GM23338 (cell line): ENCODE results near the gene INTS6. TPM values are rescaled to one million over a fixed set of nuclear protein-coding genes. Genes with fewer than 3 reads are reported as not detected.

ENCODE experiments used
- ATAC-seq: fragments of 200-7000 bp; cut with Tn5 transposase; 3 replicates; pipeline ENCODE4 v1.9.1; 2020
- DNase-seq: peaks from one replicate; pipeline ENCODE4 v3.0.0-alpha.2; 2015; ENCODE audit warnings: low spot score
- H2AFZ ChIP-seq: fragments of 200-600 bp; sonication (generic); 2 replicates; pipeline ENCODE4 v1.8.0; 2016; ENCODE audit warnings: antibody characterized with exemption, mild to moderate bottlenecking, moderate library complexity
- H3F3A ChIP-seq: fragments of 200-600 bp; sonication (generic); replicated peaks from 2 replicates; pipeline ENCODE4 v1.8.0; 2017; ENCODE audit warnings: antibody characterized with exemption, mixed run types, low read depth
- H3K27ac ChIP-seq: fragments of 200-600 bp; sonication (generic); 2 replicates; pipeline ENCODE4 v1.6.1; 2016; ENCODE audit warnings: low read depth
- H3K27me3 ChIP-seq: fragments of 200-600 bp; sonication (generic); 2 replicates; pipeline ENCODE4 v1.8.0; 2016; ENCODE audit warnings: mild to moderate bottlenecking, mixed run types, moderate library complexity; ENCODE audit not compliant: insufficient read depth
- H3K36me3 ChIP-seq: fragments of 200-600 bp; sonication (generic); 2 replicates; pipeline ENCODE4 v1.8.0; 2016; ENCODE audit warnings: mild to moderate bottlenecking; ENCODE audit not compliant: insufficient read depth
- H3K4me1 ChIP-seq: fragments of 200-600 bp; sonication (generic); 2 replicates; pipeline ENCODE4 v1.8.0; 2016; ENCODE audit warnings: mild to moderate bottlenecking, moderate library complexity; ENCODE audit not compliant: insufficient read depth
- H3K4me2 ChIP-seq: fragments of 200-600 bp; sonication (generic); 2 replicates; pipeline ENCODE4 v1.7.1; 2017; ENCODE audit warnings: mixed run types
- H3K4me3 ChIP-seq: fragments of 200-600 bp; sonication (generic); 2 replicates; pipeline ENCODE4 v1.6.1; 2016; ENCODE audit warnings: mixed run types
- H3K79me2 ChIP-seq: fragments of 200-600 bp; sonication (generic); replicated peaks from 2 replicates; pipeline ENCODE4 v1.8.0; 2017; ENCODE audit warnings: mild to moderate bottlenecking; ENCODE audit not compliant: insufficient read depth
- H3K9me2 ChIP-seq: fragments of 200-600 bp; sonication (generic); 2 replicates; pipeline ENCODE4 v1.8.0; 2017; ENCODE audit not compliant: insufficient read depth
- H4K20me1 ChIP-seq: fragments of 200-600 bp; sonication (generic); replicated peaks from 2 replicates; pipeline ENCODE4 v1.8.0; 2017; ENCODE audit warnings: mild to moderate bottlenecking; ENCODE audit not compliant: insufficient read depth
- H3K27ac Mint-ChIP-seq: 2 replicates; pipeline ENCODE4 v1.8.0; 2020; ENCODE audit warnings: inconsistent platforms, mild to moderate bottlenecking, moderate library complexity, mixed read lengths
- H3K27me3 Mint-ChIP-seq: 3 replicates; pipeline ENCODE4 v1.8.0; 2022; ENCODE audit warnings: low read depth, mild to moderate bottlenecking, moderate library complexity, mixed read lengths, inconsistent platforms; ENCODE audit not compliant: insufficient read depth, poor library complexity
- H3K36me3 Mint-ChIP-seq: 3 replicates; pipeline ENCODE4 v1.8.0; 2021; ENCODE audit warnings: low read depth, mild to moderate bottlenecking, inconsistent platforms, moderate library complexity, mixed read lengths
- H3K4me1 Mint-ChIP-seq: 3 replicates; pipeline ENCODE4 v1.8.0; 2020; ENCODE audit warnings: mild to moderate bottlenecking, inconsistent platforms, mixed read lengths
- H3K4me3 Mint-ChIP-seq: 3 replicates; pipeline ENCODE4 v1.8.0; 2021; ENCODE audit warnings: moderate library complexity, mild to moderate bottlenecking, inconsistent platforms, mixed read lengths
- H3K9me3 Mint-ChIP-seq: 3 replicates; pipeline ENCODE4 v1.8.0; 2020; ENCODE audit warnings: moderate library complexity, mild to moderate bottlenecking, inconsistent platforms, mixed read lengths
- CREB1 ChIP-seq: fragments of 250-450 bp; sonication (Bioruptor Pico); IDR thresholded peaks from 2 replicates; pipeline ENCODE4 v1.5.0; 2020; ENCODE audit warnings: low read depth, mild to moderate bottlenecking, moderate library complexity
- EZH2 ChIP-seq: fragments of 200-600 bp; sonication (generic); IDR thresholded peaks from one replicate; pipeline ENCODE4 v1.8.0; 2017; ENCODE audit warnings: antibody characterized with exemption, mild to moderate bottlenecking, low read depth; ENCODE audit not compliant: unreplicated experiment
- EZH2phosphoT487 ChIP-seq: fragments of 200-600 bp; sonication (generic); IDR thresholded peaks from one replicate; pipeline ENCODE4 v1.8.1; 2018; ENCODE audit warnings: antibody characterized with exemption; ENCODE audit not compliant: unreplicated experiment
- JUNB ChIP-seq: IDR thresholded peaks from one replicate; pipeline ENCODE4 v1.6.1; 2016; ENCODE audit warnings: antibody characterized with exemption; ENCODE audit not compliant: unreplicated experiment
- NANOG ChIP-seq: IDR thresholded peaks from 2 replicates; pipeline ENCODE4 v1.6.1; 2016; ENCODE audit warnings: antibody characterized with exemption, borderline replicate concordance
- POLR2AphosphoS5 ChIP-seq: IDR thresholded peaks from 2 replicates; pipeline ENCODE4 v1.6.1; 2016; ENCODE audit warnings: antibody characterized with exemption, low read depth
- STAT1 ChIP-seq: IDR thresholded peaks from one replicate; pipeline ENCODE4 v1.6.1; 2016; ENCODE audit warnings: antibody characterized with exemption; ENCODE audit not compliant: unreplicated experiment
- ZNF114 ChIP-seq: fragments of 250-450 bp; sonication (Bioruptor Pico); IDR thresholded peaks from 2 replicates; pipeline ENCODE4 v1.5.0; 2020; ENCODE audit warnings: mild to moderate bottlenecking, moderate library complexity
- ZNF331 ChIP-seq: fragments of 250-450 bp; sonication (Bioruptor Pico); IDR thresholded peaks from 2 replicates; pipeline ENCODE4 v1.5.0; 2020; ENCODE audit warnings: low read depth, mild to moderate bottlenecking, moderate library complexity
- polyA plus RNA-seq: library from polyadenylated mRNA; unstranded; fragments of >200 nt; fragmentation: Nextera tagmentation; extraction: Ambion mirVana; gene quantifications from 2 replicates; pipeline ENCODE4 v1.2.1, GENCODE V29; 2016
- total RNA-seq: library from RNA; depleted of rRNA; stranded (reverse); fragments of >200 nt; shearing (Covaris generic); gene quantifications from 2 replicates; pipeline ENCODE4 v1.2.3, GENCODE V29; 2014
- TF ChIP-seq, protein P1 (sequence below), 2 experiments: fragments of 200-600 bp in 1 of 2; sonication (generic) in 1 of 2; conservative IDR thresholded peaks; 2 replicates each; pipeline versions ENCODE4 v1.5.1 to v1.6.1; 2016 to 2017; ENCODE audit warnings: antibody characterized with exemption in 2 of 2, low read depth in 2 of 2, mild to moderate bottlenecking in 2 of 2, moderate library complexity in 1 of 2
- TF ChIP-seq, protein P2 (sequence below): fragments of 250-450 bp; sonication (Bioruptor Pico); IDR thresholded peaks from 2 replicates; pipeline ENCODE4 v1.5.0; 2020; ENCODE audit warnings: mild to moderate bottlenecking, moderate library complexity
- TF ChIP-seq, protein P3 (sequence below): IDR thresholded peaks from 2 replicates; pipeline ENCODE4 v1.6.1; 2016; ENCODE audit warnings: antibody characterized with exemption
- TF ChIP-seq, protein P4 (sequence below): IDR thresholded peaks from one replicate; pipeline ENCODE4 v1.6.1; 2018; ENCODE audit warnings: antibody characterized with exemption; ENCODE audit not compliant: unreplicated experiment

Gene INTS6
- total and polyA plus RNA-seq, 2 experiments from 2014 or later: 24.8 to 38.6 TPM

DNA sequence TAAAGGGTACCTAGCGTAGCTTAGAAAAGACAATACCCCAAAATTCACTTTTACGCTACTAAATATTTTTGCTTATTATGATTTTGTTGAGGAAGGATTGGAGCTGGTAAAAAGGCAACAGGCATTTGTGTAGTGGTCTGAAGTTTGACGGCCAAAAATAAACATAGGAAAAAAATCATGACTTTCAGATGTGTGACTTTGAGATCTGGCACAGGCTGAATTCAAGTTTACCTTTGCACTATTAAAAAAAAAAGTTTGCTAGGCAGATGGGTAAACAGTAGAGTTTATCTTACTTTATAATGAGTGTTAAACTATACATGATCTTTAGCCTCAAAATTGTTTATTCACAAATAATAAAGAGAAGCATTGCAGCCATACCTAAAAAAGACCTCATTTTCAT is 24.3 kb upstream of the INTS6 start:
- no peaks in the 10 kb centered on the region for H3K79me2 ChIP-seq
- H4K20me1 ChIP-seq: no peaks in the 10 kb centered on the region
- no peaks in the 10 kb centered on the region for H3K36me3 ChIP-seq
- H3K27me3 ChIP-seq: no peaks in the 10 kb centered on the region
- H3K27me3 Mint-ChIP-seq: peaks cover 2% of the 10 kb centered on the region
- no peak overlapping the region for H3K4me3 ChIP-seq
- no peak overlapping the region for H2AFZ ChIP-seq
- H3K27ac Mint-ChIP-seq: no peak overlapping the region
- no peak overlapping the region for H3K27ac ChIP-seq
- no peaks in the 10 kb centered on the region for H3K36me3 Mint-ChIP-seq
- ATAC-seq (no peak), DNase-seq (no peak)
- H3K4me3 Mint-ChIP-seq: no peak overlapping the region
- no peak overlapping the region for H3K4me2 ChIP-seq
- H3K9me2 ChIP-seq: no peaks in the 10 kb centered on the region
- H3K9me3 Mint-ChIP-seq: no peaks in the 10 kb centered on the region
- H3K4me1 ChIP-seq: no peaks in the 10 kb centered on the region
- no peaks in the 10 kb centered on the region for H3F3A ChIP-seq
- H3K4me1 Mint-ChIP-seq: no peaks in the 10 kb centered on the region
- TF ChIP-seq, protein P1, sequence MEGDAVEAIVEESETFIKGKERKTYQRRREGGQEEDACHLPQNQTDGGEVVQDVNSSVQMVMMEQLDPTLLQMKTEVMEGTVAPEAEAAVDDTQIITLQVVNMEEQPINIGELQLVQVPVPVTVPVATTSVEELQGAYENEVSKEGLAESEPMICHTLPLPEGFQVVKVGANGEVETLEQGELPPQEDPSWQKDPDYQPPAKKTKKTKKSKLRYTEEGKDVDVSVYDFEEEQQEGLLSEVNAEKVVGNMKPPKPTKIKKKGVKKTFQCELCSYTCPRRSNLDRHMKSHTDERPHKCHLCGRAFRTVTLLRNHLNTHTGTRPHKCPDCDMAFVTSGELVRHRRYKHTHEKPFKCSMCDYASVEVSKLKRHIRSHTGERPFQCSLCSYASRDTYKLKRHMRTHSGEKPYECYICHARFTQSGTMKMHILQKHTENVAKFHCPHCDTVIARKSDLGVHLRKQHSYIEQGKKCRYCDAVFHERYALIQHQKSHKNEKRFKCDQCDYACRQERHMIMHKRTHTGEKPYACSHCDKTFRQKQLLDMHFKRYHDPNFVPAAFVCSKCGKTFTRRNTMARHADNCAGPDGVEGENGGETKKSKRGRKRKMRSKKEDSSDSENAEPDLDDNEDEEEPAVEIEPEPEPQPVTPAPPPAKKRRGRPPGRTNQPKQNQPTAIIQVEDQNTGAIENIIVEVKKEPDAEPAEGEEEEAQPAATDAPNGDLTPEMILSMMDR (conservative IDR thresholded peaks at IDR 0.05; ENCODE audit: low read depth in 2 of 2): no peak
- no peak for TF ChIP-seq POLR2AphosphoS5
- TF ChIP-seq STAT1: no peak
- TF ChIP-seq JUNB: no peak
- TF ChIP-seq ZNF114 (CRISPR knock-in tag): no peak
- TF ChIP-seq EZH2: no peak
- no peak for TF ChIP-seq NANOG
- no peak for TF ChIP-seq EZH2phosphoT487
- no peak for TF ChIP-seq ZNF331 (CRISPR knock-in tag)
- TF ChIP-seq, protein P2, sequence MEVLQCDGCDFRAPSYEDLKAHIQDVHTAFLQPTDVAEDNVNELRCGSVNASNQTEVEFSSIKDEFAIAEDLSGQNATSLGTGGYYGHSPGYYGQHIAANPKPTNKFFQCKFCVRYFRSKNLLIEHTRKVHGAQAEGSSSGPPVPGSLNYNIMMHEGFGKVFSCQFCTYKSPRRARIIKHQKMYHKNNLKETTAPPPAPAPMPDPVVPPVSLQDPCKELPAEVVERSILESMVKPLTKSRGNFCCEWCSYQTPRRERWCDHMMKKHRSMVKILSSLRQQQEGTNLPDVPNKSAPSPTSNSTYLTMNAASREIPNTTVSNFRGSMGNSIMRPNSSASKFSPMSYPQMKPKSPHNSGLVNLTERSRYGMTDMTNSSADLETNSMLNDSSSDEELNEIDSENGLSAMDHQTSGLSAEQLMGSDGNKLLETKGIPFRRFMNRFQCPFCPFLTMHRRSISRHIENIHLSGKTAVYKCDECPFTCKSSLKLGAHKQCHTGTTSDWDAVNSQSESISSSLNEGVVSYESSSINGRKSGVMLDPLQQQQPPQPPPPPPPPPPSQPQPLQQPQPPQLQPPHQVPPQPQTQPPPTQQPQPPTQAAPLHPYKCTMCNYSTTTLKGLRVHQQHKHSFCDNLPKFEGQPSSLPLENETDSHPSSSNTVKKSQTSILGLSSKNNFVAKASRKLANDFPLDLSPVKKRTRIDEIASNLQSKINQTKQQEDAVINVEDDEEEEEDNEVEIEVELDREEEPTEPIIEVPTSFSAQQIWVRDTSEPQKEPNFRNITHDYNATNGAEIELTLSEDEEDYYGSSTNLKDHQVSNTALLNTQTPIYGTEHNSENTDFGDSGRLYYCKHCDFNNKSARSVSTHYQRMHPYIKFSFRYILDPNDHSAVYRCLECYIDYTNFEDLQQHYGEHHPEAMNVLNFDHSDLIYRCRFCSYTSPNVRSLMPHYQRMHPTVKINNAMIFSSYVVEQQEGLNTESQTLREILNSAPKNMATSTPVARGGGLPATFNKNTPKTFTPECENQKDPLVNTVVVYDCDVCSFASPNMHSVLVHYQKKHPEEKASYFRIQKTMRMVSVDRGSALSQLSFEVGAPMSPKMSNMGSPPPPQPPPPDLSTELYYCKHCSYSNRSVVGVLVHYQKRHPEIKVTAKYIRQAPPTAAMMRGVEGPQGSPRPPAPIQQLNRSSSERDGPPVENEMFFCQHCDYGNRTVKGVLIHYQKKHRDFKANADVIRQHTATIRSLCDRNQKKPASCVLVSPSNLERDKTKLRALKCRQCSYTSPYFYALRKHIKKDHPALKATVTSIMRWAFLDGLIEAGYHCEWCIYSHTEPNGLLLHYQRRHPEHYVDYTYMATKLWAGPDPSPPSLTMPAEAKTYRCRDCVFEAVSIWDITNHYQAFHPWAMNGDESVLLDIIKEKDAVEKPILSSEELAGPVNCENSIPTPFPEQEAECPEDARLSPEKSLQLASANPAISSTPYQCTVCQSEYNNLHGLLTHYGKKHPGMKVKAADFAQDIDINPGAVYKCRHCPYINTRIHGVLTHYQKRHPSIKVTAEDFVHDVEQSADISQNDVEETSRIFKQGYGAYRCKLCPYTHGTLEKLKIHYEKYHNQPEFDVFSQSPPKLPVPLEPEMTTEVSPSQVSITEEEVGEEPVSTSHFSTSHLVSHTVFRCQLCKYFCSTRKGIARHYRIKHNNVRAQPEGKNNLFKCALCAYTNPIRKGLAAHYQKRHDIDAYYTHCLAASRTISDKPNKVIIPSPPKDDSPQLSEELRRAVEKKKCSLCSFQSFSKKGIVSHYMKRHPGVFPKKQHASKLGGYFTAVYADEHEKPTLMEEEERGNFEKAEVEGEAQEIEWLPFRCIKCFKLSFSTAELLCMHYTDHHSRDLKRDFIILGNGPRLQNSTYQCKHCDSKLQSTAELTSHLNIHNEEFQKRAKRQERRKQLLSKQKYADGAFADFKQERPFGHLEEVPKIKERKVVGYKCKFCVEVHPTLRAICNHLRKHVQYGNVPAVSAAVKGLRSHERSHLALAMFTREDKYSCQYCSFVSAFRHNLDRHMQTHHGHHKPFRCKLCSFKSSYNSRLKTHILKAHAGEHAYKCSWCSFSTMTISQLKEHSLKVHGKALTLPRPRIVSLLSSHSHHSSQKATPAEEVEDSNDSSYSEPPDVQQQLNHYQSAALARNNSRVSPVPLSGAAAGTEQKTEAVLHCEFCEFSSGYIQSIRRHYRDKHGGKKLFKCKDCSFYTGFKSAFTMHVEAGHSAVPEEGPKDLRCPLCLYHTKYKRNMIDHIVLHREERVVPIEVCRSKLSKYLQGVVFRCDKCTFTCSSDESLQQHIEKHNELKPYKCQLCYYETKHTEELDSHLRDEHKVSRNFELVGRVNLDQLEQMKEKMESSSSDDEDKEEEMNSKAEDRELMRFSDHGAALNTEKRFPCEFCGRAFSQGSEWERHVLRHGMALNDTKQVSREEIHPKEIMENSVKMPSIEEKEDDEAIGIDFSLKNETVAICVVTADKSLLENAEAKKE: no peak
- TF ChIP-seq, protein P3, sequence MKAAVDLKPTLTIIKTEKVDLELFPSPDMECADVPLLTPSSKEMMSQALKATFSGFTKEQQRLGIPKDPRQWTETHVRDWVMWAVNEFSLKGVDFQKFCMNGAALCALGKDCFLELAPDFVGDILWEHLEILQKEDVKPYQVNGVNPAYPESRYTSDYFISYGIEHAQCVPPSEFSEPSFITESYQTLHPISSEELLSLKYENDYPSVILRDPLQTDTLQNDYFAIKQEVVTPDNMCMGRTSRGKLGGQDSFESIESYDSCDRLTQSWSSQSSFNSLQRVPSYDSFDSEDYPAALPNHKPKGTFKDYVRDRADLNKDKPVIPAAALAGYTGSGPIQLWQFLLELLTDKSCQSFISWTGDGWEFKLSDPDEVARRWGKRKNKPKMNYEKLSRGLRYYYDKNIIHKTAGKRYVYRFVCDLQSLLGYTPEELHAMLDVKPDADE: no peak
- TF ChIP-seq CREB1 (CRISPR knock-in tag): no peak
- TF ChIP-seq, protein P4, sequence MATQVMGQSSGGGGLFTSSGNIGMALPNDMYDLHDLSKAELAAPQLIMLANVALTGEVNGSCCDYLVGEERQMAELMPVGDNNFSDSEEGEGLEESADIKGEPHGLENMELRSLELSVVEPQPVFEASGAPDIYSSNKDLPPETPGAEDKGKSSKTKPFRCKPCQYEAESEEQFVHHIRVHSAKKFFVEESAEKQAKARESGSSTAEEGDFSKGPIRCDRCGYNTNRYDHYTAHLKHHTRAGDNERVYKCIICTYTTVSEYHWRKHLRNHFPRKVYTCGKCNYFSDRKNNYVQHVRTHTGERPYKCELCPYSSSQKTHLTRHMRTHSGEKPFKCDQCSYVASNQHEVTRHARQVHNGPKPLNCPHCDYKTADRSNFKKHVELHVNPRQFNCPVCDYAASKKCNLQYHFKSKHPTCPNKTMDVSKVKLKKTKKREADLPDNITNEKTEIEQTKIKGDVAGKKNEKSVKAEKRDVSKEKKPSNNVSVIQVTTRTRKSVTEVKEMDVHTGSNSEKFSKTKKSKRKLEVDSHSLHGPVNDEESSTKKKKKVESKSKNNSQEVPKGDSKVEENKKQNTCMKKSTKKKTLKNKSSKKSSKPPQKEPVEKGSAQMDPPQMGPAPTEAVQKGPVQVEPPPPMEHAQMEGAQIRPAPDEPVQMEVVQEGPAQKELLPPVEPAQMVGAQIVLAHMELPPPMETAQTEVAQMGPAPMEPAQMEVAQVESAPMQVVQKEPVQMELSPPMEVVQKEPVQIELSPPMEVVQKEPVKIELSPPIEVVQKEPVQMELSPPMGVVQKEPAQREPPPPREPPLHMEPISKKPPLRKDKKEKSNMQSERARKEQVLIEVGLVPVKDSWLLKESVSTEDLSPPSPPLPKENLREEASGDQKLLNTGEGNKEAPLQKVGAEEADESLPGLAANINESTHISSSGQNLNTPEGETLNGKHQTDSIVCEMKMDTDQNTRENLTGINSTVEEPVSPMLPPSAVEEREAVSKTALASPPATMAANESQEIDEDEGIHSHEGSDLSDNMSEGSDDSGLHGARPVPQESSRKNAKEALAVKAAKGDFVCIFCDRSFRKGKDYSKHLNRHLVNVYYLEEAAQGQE: no peak
